Stimulated activated CD4-positive, alpha-beta T cell treated with anti-CD3 and anti-CD28 coated beads, Interleukin-12 subunit alpha, Interleukin-12 subunit beta, amount 100 ng/mL, for 4 hours (primary cell): ENCODE data around the gene DCHS2.

Experiments used
- DNase-seq: peaks from one replicate; pipeline ENCODE4 v3.0.0-alpha.2; 2020

DCHS2 gene

DNA sequence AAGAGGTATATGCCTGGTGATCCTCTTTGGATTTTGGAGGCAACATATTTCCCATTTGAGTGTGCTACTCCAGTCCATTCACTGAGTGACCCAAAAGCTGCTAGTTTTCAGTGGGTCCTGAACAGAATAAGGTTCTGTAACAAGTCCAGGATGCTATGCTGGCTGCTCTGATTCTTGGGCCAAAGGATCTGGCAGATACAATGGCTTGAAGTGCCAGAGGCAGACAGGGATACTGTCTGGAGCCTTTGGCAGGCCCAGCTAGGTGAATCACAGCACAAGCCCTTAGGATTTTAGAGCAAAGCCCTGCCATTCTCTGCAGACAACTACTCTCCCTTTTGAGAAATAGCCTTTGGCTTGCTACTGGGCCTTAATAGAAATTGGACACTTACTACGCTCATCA is 40.6 kb downstream of the DCHS2 start:
- no peak for DNase-seq

DNA sequence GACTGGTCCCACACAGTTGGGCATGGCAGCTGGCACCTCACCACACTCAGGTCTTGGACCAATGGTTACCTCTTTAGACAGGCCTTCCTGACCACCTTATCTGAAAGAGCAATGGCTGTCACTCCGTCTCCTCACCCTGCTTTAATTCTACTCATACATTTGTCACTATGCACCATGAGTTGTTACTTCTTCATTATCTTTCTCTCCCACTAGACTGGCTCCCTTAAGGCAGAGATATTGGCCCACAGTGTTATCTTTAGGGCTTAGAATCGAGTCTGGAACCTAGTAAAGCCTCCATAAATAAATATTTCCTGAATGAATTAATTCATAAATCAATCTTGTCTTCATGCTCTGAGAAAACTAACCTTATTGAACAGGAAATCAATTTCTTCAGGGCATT is 46.6 kb downstream of the DCHS2 start:
- DNase-seq, result no peak

DNA sequence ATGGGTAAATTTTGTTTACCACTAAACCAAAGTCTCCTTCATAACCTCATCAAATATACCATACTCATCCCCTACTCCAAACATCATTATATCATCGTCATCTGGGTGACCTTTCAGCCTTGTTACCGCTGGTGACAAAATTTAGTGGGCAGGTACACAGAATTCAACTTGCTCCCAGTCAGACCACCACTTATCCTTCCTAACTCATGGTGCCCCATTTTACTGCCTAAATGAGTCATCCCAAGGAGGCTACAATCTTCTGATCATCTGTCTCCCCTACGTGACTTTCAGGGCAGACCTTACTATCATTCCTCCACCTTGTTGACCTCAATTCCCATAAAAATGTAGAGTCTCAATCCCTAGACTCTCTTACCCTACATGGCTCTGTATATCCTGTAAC is 49.6 kb downstream of the DCHS2 start:
- no peak for DNase-seq

DNA sequence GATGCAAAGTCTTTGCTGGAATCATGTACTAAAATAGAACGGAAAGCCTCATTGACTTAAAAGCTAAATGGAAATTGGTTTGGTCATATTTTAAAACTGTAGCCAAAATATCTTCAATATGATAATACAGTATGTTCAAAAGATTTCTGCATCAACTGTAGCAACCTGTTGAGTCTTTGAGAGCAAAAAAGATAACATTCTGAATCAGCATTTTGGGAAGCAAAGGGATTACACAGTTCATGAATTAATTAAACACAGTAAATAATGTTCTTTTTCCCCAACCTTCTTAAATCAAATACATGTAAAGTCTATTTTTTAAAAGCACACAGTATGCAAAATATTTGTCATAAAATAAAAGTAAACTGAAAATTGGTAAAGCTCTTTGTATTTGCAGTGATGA is 50.5 kb downstream of the DCHS2 start:
- no peak for DNase-seq

DNA sequence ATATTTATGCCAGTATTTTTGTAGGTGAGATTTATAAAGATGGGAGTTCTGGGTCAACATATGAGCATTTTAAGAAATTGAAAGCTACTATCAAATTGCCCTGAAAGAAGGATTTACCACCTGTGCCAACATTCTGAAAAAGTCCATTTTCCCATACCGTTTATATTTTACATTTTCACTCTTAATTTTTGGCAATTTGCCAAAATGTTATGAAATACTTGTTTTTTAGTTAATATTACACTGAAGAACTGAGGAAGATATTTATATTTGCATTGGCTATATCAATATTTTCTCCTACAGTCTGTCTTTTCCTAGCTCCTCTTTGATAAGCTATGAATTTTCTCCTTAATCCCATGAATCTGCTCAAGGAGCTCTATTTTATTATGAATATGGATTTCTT is 52.4 kb downstream of the DCHS2 start:
- no peak for DNase-seq

DNA sequence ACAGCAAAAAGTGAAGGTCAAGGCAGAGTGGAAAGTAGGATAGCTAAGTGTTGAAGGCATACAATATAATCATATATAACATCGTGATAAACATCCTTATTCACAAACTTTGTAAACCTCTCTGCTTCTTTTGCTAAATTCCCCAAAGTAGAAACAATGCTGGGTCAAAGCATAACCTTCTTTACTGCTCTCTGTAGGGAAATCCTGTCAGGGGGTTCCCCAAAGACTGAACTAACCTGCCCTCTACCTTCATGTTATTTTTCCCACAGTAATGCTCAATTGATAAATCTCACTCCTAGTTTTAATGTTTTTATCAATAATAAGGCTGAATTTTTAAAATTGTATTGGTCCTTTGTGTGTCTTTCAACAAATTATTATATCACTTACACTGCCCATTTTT is 55.7 kb downstream of the DCHS2 start:
- no peak for DNase-seq

DNA sequence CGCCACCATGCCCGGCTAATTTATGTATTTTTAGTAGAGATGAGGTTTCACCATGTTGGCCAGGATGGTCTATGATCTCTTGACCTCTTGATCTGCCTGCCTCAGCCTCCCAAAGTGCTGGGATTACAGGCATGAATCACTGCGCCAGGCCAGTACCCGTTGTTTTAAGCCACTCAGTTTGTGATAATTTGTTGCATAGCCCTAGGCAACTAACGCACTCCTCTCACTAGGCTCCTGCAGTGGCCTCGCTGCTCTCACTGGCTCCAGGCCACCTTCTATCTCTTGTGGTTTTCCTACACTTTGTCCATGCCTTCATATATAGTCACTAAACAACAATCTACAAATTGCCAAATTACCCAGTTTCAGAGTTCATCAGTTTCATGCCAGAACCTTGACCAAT is 58.1 kb downstream of the DCHS2 start:
- DNase-seq, result no peak

DNA sequence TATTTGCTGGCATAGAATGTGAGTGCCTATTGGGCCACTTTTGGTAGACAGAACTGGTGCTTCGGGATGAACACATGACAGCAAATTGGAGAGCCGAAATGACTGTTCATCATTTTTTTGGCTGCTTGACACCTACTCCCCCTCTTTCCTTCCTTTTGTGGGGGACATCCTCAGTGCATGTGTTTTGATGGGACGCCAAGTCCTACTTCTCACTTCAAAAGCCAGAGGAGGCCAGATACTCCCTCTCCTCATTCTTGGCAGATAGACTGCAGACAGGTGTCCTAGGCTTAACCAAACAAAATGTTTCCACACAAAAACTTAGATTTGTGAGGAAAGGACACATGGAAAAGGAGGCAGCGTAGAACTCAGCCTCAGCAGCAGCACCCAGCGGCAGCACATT is 62.4 kb downstream of the DCHS2 start:
- DNase-seq, result no peak

DNA sequence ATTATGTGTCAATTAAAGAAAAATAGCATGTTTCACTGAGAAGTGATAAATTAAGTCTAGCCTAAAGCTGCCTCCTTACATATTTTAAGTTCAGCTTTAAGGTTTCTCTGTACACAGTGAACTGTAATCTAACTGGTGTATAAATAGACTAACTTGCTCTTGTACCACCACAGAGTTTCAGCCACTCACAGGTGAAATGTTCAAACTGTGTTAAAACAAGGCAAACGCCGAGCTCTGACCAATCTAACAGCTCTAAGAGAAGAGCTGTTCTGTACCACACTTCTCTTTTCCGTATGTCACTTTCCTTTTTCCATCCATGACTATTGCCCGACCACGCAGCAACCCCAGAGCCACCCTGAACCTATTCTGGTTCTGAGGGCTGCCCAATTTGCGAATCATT is 64.5 kb downstream of the DCHS2 start:
- no peak for DNase-seq

DNA sequence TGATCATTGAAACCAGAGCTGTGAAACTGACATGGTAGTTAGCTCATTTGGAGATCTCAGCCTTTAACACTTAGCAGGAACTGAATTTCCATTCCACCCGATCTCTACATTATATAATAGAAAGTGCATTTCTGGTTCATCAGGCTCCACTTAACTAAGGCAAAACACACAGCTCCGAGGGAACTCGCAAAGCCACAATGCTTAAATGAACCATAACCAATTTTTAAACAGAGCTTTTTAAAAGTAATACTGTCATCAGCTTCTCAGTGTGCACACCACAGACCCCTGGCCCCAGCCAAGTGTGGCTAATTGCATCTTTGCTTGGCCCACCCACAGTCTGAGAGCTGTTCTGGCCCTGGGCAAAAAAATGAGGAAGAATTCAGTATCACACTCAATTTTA is 66.1 kb downstream of the DCHS2 start:
- DNase-seq, result no peak

DNA sequence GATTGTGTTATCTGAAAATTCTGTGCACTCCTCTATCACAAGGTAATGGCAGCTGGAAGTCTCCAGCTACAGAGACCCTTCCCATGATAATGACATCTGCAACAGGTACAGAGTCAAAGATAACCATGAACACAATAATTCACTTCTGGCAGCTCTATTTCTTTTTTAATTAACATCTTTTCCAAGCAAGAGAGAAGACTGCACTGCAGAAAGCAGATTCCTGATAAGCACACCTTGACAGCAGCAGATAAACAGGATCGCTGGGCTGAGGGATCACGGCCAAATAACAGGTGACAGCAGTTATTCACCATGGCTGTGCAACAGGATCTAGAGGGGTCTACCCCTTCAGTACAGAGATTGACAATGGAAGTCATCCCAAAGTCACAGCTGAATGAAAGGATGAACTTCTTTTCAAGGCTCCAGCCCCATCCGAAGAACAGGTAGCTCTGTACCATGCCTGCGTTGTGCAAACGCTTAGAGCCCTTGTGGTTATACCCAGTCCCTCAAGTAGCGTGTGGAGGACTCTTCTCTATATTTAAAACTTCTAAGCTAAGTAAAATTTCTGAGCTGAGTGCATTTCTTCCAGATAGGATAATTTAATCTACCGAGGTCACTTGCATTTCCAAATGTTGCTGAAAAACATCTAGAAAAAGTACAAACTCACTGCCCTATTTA is 66.7 kb downstream of the DCHS2 start:
- DNase-seq, result no peak

DNA sequence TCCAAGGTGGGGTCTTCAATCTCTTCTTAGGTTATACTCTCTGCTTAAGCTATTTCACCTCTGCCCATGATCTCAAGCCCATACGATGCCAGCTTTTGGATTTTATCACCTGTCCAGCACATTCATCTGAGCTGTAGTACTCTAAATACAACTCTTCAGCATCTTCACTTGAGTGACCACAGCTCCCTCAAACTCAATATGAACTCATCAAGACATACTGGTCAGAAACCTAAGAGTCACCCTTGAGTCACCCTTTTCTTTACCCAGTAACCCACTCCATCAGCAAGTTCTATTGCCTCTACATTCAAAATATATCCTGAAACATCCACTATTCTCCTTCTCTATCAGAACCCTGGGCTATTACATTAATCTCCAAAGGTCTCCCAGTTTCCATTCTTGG is 69.4 kb downstream of the DCHS2 start:
- DNase-seq, result no peak

DNA sequence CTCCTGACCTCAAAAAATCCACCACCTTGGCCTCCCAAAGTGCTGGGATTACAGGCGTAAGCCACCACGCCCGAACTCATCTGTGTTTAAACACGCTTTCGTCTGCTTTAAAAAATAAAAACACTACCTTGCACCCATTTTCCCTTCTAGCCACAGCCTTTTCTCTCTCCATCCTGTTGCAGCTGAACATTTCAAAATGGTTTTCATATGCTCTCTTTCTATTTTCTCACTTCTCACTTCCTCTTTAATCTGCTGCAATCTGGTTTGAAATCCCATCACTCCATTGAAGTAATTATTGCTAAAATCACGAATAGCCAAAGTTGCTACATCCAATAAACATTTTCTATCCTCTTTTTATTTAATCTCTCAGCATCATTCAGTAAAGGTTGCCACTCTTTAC is 70.0 kb downstream of the DCHS2 start:
- DNase-seq, result no peak

DNA sequence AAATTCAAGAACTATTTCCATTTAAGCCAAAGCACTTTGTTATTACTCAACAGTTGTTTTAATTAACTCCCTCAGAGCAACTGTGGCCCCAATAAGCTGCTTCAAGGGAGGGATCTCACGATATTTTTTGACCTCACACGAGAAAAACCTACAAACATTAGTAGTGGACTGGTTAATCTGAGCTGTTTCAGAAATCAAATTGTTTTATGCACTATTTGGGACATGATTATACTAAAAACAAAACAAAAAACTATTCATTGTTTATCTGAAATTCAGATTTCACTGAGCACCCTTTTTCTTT is 74.3 kb downstream of the DCHS2 start:
- no peak for DNase-seq

DNA sequence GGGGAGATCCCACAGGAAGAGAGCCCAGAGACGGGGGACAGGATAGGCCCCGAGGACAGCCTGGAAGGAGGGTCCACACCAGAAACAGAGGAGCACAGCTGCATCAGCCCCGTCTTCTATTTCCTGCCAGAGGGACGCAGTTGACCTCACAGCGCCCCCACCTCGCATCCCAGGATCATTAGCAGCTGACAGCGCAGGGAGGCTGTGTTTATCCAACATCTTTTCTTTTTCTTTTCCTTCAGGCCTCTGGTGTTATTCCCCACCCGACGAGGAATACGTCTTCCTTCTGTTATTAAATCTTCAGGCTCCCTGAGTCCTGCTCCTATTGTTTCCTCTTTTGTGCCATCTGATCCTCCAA is 75.4 kb downstream of the DCHS2 start:
- no peak for DNase-seq

DNA sequence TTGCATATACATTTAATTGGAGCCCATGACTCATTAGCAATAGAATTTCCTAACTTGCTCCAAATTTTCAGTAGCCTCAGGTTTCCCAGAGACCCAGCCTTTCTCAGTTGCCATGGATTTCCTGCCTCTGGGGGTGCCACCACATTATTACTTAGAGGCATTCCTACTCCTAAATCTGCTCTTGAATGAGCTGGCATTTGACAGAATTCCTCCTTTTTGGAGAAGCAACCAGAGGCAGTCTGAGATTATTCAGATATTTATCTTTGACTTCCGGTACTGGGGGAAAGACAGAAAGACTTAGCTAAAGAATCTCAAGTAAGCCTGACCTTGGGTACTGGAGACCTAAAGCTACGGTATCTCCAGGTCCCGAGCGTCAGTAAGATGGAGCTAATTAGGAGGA is 76.3 kb downstream of the DCHS2 start:
- no peak for DNase-seq

DNA sequence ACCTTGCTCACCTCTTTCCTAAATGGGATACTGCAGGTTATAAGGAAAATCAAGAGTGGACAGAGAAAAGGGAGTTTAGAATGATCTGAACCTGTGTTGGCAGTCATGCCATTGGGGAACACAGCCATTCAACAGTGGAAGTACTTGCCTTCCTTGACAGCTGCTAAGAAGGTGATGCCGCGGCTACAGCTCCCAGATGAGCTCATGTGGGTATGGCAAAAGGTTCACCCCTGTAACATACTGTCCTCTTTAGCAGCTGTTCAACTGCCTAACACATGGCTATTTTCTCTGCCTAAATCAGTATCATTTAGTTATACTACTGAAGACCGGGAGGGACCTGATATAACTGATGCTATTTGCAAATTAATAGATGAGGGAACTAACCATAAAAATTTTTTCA is 76.8 kb downstream of the DCHS2 start:
- DNase-seq, result no peak

DNA sequence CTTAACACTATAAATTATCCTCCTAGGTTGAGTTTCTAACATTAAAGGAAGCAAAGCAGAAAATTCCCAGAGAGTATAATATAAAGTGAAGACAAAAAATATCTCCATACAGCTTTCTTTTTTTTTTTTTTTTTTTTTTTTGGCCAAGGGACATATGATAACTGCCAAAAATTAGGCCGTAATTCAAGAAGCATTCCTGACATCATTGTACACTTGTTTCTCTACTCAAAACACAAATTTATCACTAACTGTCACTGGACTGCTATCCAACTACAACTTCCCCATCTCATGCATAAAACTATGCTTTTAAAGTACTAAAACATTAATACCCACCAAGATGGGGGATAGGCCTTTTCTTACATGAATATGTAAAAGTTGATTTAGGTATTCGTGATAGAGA is 77.2 kb downstream of the DCHS2 start:
- no peak for DNase-seq

DNA sequence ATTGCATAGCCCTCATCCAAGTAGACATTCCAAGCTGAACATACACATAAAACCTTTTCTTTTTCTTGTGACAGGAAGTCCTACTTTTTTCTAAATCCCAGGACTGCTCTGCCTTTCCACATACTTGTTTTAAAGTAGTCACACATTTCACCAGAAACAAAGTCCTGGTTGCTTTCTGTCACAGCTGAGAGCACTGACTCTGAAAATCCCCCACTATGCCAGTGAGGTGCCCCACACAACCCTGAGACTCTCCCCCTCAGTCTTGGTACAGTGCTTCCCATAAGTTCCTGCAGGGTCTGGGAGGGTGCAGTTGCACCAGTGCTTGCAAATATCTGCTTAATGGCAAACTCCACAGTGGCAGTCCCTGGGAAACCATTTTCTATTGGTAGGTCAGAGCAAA is 84.2 kb downstream of the DCHS2 start:
- DNase-seq, result no peak

DNA sequence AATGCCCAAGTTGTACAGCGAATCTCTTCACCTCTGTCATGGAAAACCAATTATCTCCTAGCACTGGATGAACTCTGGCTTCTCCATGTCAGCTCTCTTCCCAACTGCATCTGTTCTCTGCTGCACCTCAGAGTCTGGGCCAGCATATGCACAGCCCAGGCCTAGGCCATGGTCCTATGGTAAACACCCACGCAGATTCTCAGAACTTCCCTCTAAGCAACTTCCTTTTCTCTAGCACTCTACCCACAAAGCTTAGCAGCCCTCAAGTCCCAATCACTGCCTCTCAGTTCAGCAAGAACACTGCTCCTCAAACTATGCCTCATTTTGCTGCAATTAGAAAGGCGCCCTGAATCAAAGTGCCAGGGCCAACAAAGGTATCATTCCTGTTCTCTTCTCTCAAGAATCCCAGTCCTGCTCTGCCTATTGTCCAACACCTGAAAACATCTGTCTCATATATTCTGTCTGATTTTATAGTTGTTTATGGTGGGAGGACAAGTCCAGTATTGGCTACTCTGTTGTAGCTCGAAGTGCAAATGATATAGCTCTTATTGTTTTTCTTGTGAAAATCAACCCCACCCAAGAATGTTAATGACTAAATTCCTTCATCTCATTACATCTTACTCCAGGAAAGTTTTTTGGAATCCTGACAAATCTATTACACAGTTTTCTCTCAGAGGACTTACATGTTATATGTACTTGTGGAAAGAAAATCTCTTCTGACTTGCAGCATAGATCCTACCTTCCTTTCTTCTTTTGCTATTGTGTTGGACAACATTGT is 85.4 kb downstream of the DCHS2 start:
- no peak for DNase-seq

DNA sequence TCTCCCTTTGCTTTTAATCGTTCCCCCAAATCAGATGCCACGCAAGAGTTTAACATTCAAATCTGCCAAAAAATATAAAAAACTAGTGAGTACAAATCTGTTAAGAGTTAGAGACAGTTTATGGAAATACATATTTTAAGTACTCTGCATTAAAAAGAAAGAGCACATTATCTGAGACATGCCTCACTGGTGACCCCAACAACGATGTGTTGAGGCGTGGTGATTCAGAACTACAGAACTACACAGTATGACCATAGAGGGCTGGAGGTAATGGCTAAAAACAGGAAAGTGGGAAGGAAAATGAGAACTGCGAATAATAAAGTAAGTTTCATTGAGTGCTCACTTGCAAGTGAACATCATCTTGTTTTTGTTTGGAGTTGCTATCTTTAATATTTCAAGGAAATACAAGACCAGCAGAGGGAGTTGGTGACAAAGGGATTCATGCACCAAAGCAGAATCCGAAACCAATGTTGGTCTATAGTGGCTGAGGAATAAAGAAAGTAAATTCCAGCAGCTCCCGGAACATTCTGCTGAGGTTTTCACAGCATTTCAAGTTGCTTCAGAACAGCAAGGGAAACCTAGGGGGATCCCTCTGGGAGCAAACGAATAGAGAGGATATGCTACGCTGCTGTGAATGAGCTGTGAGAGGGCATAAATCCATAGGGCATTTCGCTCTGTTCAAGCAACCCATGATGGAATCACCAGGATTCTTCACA is 92.2 kb downstream of the DCHS2 start:
- DNase-seq, result no peak

DNA sequence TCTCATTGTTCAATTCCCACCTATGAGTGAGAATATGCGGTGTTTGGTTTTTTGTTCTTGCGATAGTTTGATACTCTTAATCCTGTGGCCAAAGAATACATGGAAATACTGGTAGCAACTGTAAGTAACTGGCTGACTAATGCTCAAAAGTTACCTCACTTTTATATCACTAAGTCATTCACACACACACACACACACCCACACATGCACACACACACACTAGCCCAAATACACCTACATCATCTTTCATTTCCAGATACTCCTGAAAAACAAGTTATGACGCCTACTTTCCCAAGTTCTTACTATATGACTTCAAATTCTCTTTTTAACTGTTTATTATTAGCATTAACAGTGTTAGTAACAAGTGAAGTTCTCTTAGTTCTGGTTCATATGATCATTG is 101.3 kb downstream of the DCHS2 start:
- DNase-seq, result no peak

DNA sequence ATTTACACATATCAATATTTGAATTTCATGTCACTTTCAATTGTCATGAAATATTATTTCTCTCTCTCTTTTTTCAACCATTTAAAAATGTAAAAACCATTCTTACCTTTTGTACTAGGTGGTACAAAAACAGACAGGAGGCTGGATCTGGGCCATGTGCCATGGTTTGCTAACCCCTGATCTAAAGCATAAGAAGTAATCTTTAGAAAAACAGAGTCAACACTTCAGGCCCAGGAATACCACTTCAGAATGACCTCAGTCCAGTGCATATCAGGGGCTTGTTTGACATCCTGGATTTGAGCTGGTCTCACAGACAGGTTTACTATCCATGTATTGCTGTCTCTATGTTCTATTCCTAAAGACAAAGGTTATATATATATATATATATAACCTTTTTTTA is 102.5 kb downstream of the DCHS2 start:
- DNase-seq, result no peak

DNA sequence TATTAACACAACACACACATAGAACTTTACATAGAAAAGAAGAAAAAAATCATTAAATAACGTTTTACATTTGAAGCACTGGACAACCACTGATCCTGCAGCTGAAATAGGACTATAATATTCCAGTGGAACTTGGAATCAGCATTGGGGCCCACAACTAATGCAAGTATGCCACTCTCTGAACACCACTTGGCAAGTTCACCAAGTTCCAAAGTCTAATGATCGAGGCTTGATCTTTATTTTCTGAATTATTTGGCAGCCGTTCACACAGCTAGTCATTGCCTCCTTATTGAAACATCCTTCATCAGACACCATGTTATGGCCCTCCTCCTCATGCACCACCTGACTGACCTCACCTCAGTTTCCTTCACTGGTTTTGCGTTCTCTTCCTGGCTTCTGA is 107.6 kb downstream of the DCHS2 start:
- DNase-seq, result no peak

DNA sequence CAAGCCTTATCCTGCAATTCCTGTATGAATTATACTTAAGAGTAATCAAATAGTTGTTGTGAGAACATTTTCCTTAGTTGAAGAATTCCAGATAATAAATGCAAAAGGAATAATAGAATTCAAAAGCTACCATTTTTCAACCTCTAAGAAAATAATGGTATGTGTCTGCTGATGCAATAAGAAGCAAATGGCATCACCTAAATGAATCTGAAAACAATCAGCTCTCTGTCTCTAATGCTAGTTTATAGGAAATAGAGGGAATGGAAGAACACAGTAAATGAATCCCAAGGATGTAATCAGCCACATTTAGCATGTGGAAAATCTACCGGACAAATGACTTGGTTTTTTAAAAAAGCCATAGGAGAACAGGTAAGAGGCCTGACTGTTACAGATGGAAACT is 115.1 kb downstream of the DCHS2 start:
- no peak for DNase-seq
